B cell (primary cell): ENCODE data around the gene ALMS1.

Source experiments
- EZH2 ChIP-seq: IDR thresholded peaks from 2 replicates; pipeline ENCODE4 v1.6.1; 2012; ENCODE audit warnings: borderline replicate concordance, low read depth, mild to moderate bottlenecking, moderate library complexity, low read length; ENCODE audit not compliant: insufficient read depth, poor library complexity, severe bottlenecking
- TF ChIP-seq, protein P1 (sequence below): fragments of 200-600 bp; IDR thresholded peaks from one replicate; pipeline ENCODE4 v1.8.0; 2022; ENCODE audit warnings: antibody characterized with exemption, mild to moderate bottlenecking

- TF ChIP-seq EZH2, result no peak
- TF ChIP-seq, protein P1, sequence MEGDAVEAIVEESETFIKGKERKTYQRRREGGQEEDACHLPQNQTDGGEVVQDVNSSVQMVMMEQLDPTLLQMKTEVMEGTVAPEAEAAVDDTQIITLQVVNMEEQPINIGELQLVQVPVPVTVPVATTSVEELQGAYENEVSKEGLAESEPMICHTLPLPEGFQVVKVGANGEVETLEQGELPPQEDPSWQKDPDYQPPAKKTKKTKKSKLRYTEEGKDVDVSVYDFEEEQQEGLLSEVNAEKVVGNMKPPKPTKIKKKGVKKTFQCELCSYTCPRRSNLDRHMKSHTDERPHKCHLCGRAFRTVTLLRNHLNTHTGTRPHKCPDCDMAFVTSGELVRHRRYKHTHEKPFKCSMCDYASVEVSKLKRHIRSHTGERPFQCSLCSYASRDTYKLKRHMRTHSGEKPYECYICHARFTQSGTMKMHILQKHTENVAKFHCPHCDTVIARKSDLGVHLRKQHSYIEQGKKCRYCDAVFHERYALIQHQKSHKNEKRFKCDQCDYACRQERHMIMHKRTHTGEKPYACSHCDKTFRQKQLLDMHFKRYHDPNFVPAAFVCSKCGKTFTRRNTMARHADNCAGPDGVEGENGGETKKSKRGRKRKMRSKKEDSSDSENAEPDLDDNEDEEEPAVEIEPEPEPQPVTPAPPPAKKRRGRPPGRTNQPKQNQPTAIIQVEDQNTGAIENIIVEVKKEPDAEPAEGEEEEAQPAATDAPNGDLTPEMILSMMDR, result no peak
Observed at GRCh38 chr2:73561422-73561821, 175.8 kb downstream of the ALMS1 start.
